HG02571 (cell line): ENCODE measurements around the gene TKT.

Experiments used
- ATAC-seq: cut with Tn5 transposase; IDR thresholded peaks from one replicate; pipeline ENCODE4 v1.9.1; 2021; ENCODE audit warnings: mild to moderate bottlenecking, moderate library complexity; ENCODE audit not compliant: unreplicated experiment

Gene TKT

GRCh38 chr3:53240989-53241972 is 14.5 kb downstream of the TKT start:
- ATAC-seq = no peak

- no peak for ATAC-seq
Measured at GRCh38 chr3:53239800-53240199, 16.0 kb downstream of the TKT start.

GRCh38 chr3:53238886-53239285 is 16.9 kb downstream of the TKT start:
- no peak for ATAC-seq

- ATAC-seq = no peak
Measured at GRCh38 chr3:53238051-53238850, 17.6 kb downstream of the TKT start.

GRCh38 chr3:53236112-53236841 is 19.5 kb downstream of the TKT start:
- ATAC-seq = no peak

GRCh38 chr3:53235545-53235944 is 20.3 kb downstream of the TKT start:
- ATAC-seq = no peak

- no peak for ATAC-seq
Measured at GRCh38 chr3:53234841-53235232, 21.0 kb downstream of the TKT start.

GRCh38 chr3:53234130-53234840 is 21.5 kb downstream of the TKT start:
- no peak for ATAC-seq

GRCh38 chr3:53232641-53233377 is 23.0 kb downstream of the TKT start:
- ATAC-seq = no peak

- no peak for ATAC-seq
Measured at GRCh38 chr3:53231532-53232511, 24.0 kb downstream of the TKT start.

GRCh38 chr3:53230789-53231188 is 25.0 kb downstream of the TKT start:
- no peak for ATAC-seq

GRCh38 chr3:53230041-53230621 is 25.7 kb downstream of the TKT start:
- no peak for ATAC-seq

GRCh38 chr3:53229606-53230005 is 26.2 kb downstream of the TKT start:
- ATAC-seq = no peak

GRCh38 chr3:53229171-53229570 is 26.7 kb downstream of the TKT start:
- ATAC-seq = no peak

GRCh38 chr3:53227993-53228885 is 27.6 kb downstream of the TKT start:
- no peak for ATAC-seq

GRCh38 chr3:53226841-53227407 is 28.9 kb downstream of the TKT start:
- no peak for ATAC-seq
